IPS-20b (cell line): Measurements from ENCODE around the gene EHD2.
"Not testable (repeated sequence)": the region's sequence is repeated elsewhere in the genome, so short reads cannot be mapped to it uniquely, and the experiment has no call there.

ENCODE experiments used
- H3K27ac ChIP-seq: one replicate; pipeline ENCODE4 v1.5.1; 2013; ENCODE audit warnings: low read length
- H3K27me3 ChIP-seq: 2 replicates; pipeline ENCODE4 v1.6.1; 2013; ENCODE audit warnings: mild to moderate bottlenecking, low read length, inconsistent platforms; ENCODE audit not compliant: insufficient read depth
- H3K36me3 ChIP-seq: 2 replicates; pipeline ENCODE4 v1.6.1; 2013; ENCODE audit warnings: low read depth, mild to moderate bottlenecking, inconsistent platforms, low read length, moderate library complexity; ENCODE audit not compliant: insufficient read depth
- H3K4me1 ChIP-seq: 2 replicates; pipeline ENCODE4 v1.6.1; 2013; ENCODE audit warnings: mild to moderate bottlenecking, control low read depth, inconsistent platforms, low read length, moderate library complexity; ENCODE audit not compliant: insufficient read depth
- H3K4me3 ChIP-seq: 2 replicates; pipeline ENCODE4 v1.5.1; 2013; ENCODE audit warnings: mild to moderate bottlenecking, low read length, inconsistent platforms
- H3K9ac ChIP-seq: 2 replicates; pipeline ENCODE4 v1.6.1; 2013; ENCODE audit warnings: low read depth, mild to moderate bottlenecking, inconsistent platforms, low read length, moderate library complexity
- H3K9me3 ChIP-seq: 2 replicates; pipeline ENCODE4 v1.6.1; 2013; ENCODE audit warnings: mild to moderate bottlenecking, low read depth, low read length, inconsistent platforms; ENCODE audit not compliant: insufficient read depth

Gene EHD2

DNA sequence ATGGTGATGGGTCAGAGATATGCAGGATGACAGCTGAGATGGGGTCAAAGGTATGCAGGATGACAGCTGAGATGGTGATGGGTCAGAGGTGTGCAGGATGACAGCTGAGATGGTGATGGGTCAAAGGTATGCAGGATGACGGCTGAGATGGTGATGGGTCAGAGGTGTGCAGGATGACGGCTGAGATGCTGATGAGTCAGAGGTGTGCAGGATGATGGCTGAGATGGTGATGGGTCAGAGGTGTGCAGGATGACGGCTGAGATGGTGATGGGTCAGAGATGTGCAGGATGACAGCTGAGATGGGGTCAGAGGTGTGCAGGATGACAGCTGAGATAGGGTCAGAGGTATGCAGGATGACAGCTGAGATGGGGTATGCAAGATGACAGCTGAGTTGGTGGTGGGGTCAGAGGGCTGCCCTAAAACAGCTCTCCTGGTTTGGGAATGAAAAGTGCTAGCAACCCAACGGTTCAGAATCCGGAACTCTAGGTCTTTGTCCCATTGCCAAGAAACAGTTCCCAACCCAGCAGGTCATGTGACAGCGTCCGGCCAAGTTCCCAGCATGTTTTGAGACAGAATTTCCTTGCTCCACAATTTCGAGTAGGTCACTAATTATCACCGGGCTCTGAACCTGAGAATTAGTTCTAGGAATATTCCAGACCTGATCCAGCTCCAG, 68.5 kb downstream of the EHD2 start:
- Histone ChIP-seq H3K4me3 (no peak overlapping the region), H3K27ac (no peak overlapping the region), H3K27me3 (no peaks in the 10 kb centered on the region), H3K36me3 (peaks cover 60% of the 10 kb centered on the region), H3K9me3 (no peaks in the 10 kb centered on the region), H3K9ac (no peak overlapping the region), H3K4me1 (no peaks in the 10 kb centered on the region)

DNA sequence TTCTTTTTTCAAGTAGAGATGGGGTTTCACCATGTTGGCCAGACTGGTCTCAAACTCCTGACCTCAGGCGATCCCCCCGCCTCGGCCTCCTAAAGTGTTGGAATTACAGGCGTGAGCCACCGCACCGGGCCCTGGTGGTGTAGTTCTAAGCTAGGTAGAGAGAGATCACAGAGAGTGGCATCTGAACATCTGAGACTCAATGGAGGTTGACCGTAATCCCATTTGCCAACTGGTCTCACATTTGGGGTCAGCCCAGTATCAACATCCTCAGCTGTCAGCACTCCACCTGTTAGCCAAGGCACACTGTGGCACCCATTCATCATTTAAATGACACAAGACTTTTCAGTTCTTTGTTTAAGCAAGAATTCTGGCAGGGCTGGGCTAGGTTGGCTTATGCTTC, 73.3 kb downstream of the EHD2 start:
- Histone ChIP-seq H3K36me3 (peaks cover 46% of the 10 kb centered on the region), H3K4me1 (0 out of 2 replicates have a peak, but pooled peaks cover 4% of the 10 kb centered on the region), H3K9ac (no peak overlapping the region), H3K4me3 (no peak overlapping the region), H3K27ac (no peak overlapping the region), H3K27me3 (no peaks in the 10 kb centered on the region), H3K9me3 (no peaks in the 10 kb centered on the region)

DNA sequence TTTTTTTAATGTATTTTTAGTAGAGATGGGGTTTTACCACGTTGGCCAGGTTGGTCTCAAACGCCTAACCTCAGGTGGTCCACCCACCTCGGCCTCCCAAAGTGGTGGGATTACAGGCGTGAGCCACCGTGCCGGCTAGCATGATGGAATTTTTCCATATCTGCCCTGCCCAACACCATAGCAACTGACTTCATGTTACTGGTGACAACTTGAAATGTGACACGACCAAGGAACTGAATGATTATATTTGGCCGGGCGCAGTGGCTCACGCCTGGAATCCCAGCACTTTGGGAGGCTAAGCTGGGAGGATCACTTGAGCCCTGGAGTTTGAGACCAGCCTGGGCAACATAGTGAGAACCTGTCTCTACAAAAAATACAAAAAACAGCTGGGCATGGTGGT, 74.1 kb downstream of the EHD2 start:
- peaks cover 38% of the 10 kb centered on the region for H3K36me3 ChIP-seq
- H3K4me3 ChIP-seq, H3K4me1 ChIP-seq, H3K9ac ChIP-seq, H3K9me3 ChIP-seq, H3K27ac ChIP-seq, H3K27me3 ChIP-seq: not testable (repeated sequence)

DNA sequence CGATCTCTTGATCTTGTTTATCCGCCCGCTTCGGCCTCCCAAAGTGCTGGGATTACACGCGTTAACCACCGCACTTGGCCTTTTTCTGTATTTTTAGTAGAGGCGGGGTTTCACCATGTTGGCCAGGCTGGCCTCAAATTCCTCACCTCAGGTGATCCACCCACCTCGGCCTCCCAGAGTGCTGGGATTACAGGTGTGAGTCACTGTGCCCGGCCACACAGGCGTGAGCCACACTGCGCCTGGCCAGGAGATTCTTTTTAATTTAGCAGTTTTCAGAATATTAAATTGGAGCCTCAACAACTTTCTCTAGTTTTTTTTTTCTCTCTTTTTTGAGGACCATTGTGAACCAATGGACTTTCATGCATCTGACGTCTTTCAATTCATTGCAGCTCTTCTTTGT, 76.6 kb downstream of the EHD2 start:
- Histone ChIP-seq H3K36me3 (peaks cover 13% of the 10 kb centered on the region), H3K9ac (peak overlapping the region; percentile 56; the same call in 1 of the 2 replicates)
- H3K9me3 ChIP-seq, H3K27me3 ChIP-seq, H3K4me1 ChIP-seq, H3K4me3 ChIP-seq, H3K27ac ChIP-seq: not testable (repeated sequence)

- 0 out of 2 replicates have a peak, but pooled peaks cover 5% of the 10 kb centered on the region for H3K9me3 ChIP-seq
- H3K4me1 ChIP-seq, result 0 out of 2 replicates have a peak, but pooled peaks cover 4% of the 10 kb centered on the region
- peaks cover 8% of the 10 kb centered on the region for H3K36me3 ChIP-seq
- no peaks in the 10 kb centered on the region for H3K27me3 ChIP-seq
- no peak overlapping the region for H3K27ac ChIP-seq
- H3K4me3 ChIP-seq, result no peak overlapping the region; the same call in 1 of the 2 replicates
- H3K9ac ChIP-seq, result 0 out of 2 replicates have a peak overlapping the region, but pooled peaks have one; percentile 56
Measured at GRCh38 chr19:47790398-47790814, 77.2 kb downstream of the EHD2 start.

GRCh38 chr19:47792616-47793015, 79.4 kb downstream of the EHD2 start:
- 0 out of 2 replicates have a peak, but pooled peaks cover 4% of the 10 kb centered on the region for H3K4me1 ChIP-seq
- H3K4me3 ChIP-seq, result no peak overlapping the region
- 0 out of 2 replicates have a peak, but pooled peaks cover 5% of the 10 kb centered on the region for H3K9me3 ChIP-seq
- no peaks in the 10 kb centered on the region for H3K36me3 ChIP-seq
- no peaks in the 10 kb centered on the region for H3K27me3 ChIP-seq
- H3K27ac ChIP-seq, result no peak overlapping the region
- no peak overlapping the region for H3K9ac ChIP-seq
